Dermis blood vessel endothelial cell (primary cell): ENCODE results near the gene CCDC88B. TPM values are rescaled to one million over a fixed set of nuclear protein-coding genes. Genes with fewer than 3 reads are reported as not detected.
A peak's percentile ranks its signal among the peaks of the same experiment; 100 is the strongest.

ENCODE experiments used
- DNase-seq: peaks from one replicate; pipeline ENCODE4 v3.0.0; 2010
- total RNA-seq: library from RNA; depleted of rRNA; stranded (reverse); fragments of >200 nt; gene quantifications from 2 replicates; pipeline ENCODE4 v1.2.3, GENCODE V29; 2014

CCDC88B gene, protein sequence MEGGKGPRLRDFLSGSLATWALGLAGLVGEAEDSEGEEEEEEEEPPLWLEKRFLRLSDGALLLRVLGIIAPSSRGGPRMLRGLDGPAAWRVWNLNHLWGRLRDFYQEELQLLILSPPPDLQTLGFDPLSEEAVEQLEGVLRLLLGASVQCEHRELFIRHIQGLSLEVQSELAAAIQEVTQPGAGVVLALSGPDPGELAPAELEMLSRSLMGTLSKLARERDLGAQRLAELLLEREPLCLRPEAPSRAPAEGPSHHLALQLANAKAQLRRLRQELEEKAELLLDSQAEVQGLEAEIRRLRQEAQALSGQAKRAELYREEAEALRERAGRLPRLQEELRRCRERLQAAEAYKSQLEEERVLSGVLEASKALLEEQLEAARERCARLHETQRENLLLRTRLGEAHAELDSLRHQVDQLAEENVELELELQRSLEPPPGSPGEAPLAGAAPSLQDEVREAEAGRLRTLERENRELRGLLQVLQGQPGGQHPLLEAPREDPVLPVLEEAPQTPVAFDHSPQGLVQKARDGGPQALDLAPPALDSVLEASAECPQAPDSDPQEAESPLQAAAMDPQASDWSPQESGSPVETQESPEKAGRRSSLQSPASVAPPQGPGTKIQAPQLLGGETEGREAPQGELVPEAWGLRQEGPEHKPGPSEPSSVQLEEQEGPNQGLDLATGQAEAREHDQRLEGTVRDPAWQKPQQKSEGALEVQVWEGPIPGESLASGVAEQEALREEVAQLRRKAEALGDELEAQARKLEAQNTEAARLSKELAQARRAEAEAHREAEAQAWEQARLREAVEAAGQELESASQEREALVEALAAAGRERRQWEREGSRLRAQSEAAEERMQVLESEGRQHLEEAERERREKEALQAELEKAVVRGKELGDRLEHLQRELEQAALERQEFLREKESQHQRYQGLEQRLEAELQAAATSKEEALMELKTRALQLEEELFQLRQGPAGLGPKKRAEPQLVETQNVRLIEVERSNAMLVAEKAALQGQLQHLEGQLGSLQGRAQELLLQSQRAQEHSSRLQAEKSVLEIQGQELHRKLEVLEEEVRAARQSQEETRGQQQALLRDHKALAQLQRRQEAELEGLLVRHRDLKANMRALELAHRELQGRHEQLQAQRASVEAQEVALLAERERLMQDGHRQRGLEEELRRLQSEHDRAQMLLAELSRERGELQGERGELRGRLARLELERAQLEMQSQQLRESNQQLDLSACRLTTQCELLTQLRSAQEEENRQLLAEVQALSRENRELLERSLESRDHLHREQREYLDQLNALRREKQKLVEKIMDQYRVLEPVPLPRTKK (N-terminal part only)
- 0.56 and 1.2 TPM in 2 replicates for total RNA-seq

- no peak for DNase-seq
Measured at GRCh38 chr11:64339754-64340408, at the start of gene CCDC88B. TSS of gene CCDC88B (plus strand) at chr11:64340204. CDS start at chr11:64340267, 63 bp downstream.

DNA sequence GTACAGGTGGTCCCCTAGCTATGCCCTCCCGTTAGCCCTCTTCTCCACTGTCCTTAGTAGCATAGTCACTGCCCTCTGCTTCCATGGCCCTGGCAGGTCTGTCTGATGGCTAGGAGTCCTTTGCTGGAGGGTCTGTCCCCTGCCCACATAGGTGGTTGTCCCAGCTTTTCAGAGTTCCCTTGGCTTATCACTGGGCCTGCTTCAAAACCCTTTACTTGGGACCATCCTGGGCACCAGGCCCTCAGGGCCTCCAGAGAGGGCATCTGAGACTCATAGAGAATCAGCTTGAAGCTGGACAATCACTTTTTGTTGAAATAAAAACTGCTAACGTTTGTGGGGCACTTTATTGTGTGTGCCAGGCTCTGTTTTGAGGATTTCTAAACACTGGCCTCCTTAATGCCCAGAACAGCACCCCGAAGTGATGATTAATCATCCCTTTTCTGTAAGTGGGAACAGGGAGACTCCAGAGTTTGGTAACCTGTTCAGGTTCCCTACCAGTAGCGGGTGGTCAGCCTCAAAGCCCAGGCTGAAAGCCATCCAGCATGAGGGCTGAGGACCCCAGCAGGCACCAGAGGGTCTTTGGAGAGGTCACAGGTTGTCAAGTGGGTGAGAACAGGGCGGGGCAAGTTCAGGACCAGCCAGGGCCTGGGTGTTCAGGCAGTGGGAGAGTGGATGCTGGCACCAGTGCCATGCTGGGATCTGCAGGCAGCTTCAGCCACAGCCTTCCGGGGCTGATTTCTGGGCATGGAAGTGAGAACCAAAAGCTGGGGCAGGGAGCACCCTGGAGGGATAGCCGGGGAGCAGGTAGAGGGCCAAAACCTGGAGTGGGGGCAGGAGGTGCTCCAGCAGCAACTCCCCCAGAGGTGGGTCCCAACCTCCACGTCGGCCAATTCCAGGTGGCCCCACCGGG, 49.4 kb upstream of the CCDC88B start:
- no peak for DNase-seq

DNA sequence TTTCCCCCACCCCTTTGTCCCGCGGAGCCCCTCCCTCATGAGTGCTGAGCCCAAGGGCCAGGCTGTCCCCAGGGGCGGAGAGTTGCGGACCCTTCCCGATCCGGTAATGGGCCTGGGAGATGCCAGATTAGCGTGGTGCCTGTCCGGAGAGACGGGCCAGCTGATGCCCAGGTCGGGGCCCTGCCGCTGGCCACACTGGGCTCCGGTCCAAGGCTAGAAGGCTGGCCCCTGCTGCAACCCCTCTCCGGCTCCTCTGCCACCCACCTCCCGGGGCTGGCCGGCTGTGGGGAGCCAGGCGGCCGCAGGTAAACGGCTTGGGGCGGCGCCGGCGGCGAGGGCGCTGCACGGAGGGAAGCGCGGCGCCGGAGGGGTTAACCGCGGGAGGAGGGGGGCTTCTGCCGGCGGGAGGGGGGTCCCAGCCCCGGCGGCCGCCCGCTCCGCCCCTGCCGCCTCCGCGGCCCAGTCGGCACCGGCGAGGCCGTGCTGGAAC, 48.7 kb upstream of the CCDC88B start, which contains the start of gene KCNK4:
Gene KCNK4 (plus strand): TSS at position 41 of the 490 bp plus-strand sequence. CDS start 1,717 bp downstream, outside the sequence.
- no peak for DNase-seq

GRCh38 chr11:64291752-64292459, 48.1 kb upstream of the CCDC88B start:
- DNase-seq: no peak

- no peak for DNase-seq
Measured at GRCh38 chr11:64292460-64293254, 47.3 kb upstream of the CCDC88B start.

DNA sequence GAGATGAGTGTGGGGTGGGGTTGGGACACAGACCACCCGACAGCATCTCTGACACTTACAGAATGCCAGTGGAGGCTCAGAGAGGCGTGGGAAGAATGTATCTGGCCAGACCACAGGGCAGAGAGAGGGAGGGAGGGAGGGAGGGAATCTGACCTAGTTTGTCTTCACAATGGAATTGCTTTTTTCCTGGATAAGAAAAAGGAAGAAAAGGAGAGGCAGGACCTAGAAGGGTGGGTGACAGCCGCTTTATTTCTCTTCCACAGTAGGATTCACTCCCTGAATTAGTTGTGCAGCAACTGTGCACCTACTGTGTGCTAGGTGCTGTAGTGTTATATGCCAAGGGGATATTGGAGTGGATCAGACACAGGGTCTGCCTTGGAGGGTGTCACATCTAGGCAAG, 45.2 kb upstream of the CCDC88B start:
- no peak for DNase-seq

DNA sequence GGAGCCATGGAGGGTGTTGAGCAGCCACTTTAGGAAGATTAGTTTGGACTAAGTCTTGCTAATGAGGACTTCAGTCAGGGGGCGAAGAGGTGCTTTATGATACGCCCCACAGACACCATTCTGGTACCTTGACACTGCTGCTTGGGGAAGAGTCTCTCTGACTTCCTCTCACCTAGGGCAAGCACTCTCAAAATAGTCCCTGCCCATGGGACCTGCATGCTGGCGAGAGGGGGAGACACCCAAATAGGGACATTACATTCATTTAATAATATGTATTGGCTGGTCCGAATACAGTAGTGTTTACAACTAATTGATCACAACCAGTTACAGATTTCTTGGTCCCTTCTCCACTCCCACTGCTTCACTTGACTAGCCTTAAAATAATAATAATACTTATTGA, 44.2 kb upstream of the CCDC88B start:
- DNase-seq: no peak

DNA sequence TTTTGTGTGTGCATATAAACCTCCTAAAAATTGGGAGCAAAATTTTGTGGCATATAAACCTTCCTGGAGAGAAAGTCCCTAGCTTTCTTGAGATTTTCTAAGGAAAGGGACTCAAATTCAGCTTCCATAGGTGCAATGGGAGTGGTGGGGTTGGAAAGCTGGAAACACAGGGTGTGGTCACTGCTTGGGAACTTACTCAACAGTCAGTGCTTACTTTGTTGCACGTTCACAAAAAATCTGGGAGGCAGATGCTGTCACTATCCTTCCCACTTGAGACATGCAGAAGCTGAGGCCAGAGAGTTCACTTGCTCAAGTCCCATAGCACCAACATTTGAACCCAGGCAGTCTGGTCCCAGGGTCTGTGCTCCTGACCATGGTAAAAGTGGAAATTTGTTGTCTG, 43.8 kb upstream of the CCDC88B start:
- DNase-seq: no peak

- DNase-seq: no peak
Measured at GRCh38 chr11:64296830-64297698, 42.9 kb upstream of the CCDC88B start.

DNA sequence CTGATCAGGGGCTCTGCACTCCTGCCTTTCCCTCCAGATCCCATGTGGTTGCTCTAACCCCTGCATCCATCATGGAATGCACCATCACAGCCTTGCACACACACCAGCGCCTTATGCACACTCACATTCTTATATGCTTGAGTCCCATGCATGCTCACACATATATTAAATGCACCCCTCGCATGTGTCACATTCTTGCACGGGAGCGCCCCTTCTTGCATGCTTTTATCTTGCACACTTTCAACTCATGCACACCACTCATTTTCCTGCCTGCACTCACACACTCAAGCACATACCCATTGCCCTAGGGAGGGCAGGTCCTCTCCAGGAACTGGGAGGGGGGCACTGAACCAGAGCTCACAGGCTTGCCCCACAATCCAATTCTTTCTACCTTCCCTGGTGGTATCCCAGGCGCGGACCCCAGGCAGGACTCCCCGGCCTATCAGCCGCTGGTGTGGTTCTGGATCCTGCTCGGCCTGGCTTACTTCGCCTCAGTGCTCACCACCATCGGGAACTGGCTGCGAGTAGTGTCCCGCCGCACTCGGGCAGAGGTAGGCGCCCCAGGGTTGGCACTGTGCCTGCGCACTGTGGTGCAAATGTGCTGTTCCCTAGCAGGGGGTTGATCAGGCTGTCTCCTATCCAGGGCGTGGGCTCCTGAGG, 42.2 kb upstream of the CCDC88B start:
- no peak for DNase-seq

- DNase-seq: peak; percentile 39
Measured at GRCh38 chr11:64298966-64299846, 40.8 kb upstream of the CCDC88B start.

- no peak for DNase-seq
Measured at GRCh38 chr11:64299847-64300648, 40.0 kb upstream of the CCDC88B start, which contains the start of gene CATSPERZ. TSS of gene CATSPERZ (plus strand) at chr11:64300358. CDS start at chr11:64300411, 53 bp downstream.

DNA sequence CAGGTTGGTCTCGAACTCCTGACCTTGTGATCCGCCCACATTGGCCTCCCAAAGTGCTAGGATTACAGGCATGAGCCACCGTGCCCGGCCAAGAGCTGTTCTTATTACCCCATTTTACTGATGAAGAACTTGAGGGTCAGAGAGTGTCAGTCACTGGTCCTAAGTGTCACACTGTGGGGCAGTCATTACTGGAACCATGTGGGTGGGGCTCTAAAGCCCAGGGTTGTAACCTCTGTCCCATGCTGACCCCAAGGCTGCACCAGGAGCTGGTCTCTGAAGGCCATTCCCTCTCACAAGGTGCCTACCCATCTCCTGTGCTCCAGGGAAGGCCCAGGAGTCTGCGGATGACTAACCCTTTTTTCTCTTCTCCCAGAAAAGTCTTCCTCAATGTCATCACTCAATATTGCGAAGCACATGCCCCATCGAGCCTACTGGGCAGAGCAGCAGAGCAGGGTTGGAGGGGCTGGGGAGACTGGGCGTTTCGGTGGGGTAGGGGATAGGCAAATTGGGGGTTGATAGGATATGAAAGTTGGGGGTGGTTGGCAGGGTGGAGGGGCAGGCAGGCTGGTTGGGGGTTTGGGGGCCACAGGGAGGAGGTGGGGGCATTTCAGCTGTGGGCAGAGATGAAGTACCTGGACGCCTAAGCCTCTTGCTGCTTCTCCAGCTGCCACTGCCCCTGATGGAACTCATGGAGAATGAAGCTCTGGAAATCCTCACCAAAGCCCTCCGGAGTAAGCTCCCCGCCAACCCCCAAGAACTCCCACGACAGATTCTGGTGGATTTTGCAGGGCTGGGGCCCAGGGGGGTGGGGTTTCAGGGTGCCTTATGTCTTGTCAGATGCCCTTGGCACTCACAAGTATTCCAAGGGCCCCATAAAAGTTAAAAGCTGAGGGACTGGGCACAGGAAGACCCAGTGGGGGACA, 36.6 kb upstream of the CCDC88B start:
- DNase-seq: no peak

GRCh38 chr11:64304032-64304315, 36.0 kb upstream of the CCDC88B start:
- DNase-seq: no peak
